Neural progenitor cell (in vitro differentiated cells): ENCODE results near the gene ATP11A. TPM values are rescaled to one million over a fixed set of nuclear protein-coding genes. Genes with fewer than 3 reads are reported as not detected.

ENCODE experiments used
- DNase-seq: peaks from one replicate; pipeline ENCODE4 v3.0.0-alpha.2; 2016; ENCODE audit warnings: low spot score
- H2AFZ ChIP-seq: fragments of 200-600 bp; sonication (generic); replicated peaks from 2 replicates; pipeline ENCODE4 v1.6.1; 2016; ENCODE audit warnings: antibody characterized with exemption
- H3F3A ChIP-seq: fragments of 200-600 bp; sonication (generic); 2 replicates; pipeline ENCODE4 v1.6.1; 2016; ENCODE audit warnings: antibody characterized with exemption, low read depth
- H3K27ac ChIP-seq: fragments of 200-600 bp; sonication (generic); 2 replicates; pipeline ENCODE4 v1.5.1; 2016; ENCODE audit warnings: mild to moderate bottlenecking
- H3K27me3 ChIP-seq: fragments of 200-600 bp; sonication (generic); 2 replicates; pipeline ENCODE4 v1.6.1; 2016; ENCODE audit warnings: mild to moderate bottlenecking, moderate library complexity
- H3K36me3 ChIP-seq: fragments of 200-600 bp; sonication (generic); 2 replicates; pipeline ENCODE4 v1.5.1; 2016
- H3K4me1 ChIP-seq: fragments of 200-600 bp; sonication (generic); 2 replicates; pipeline ENCODE4 v1.6.1; 2016; ENCODE audit warnings: mixed run types
- H3K4me2 ChIP-seq: fragments of 200-600 bp; sonication (generic); 2 replicates; pipeline ENCODE4 v1.6.1; 2016
- H3K4me3 ChIP-seq: fragments of 200-600 bp; sonication (generic); 2 replicates; pipeline ENCODE4 v1.5.1; 2016
- H3K79me2 ChIP-seq: fragments of 200-600 bp; sonication (generic); 2 replicates; pipeline ENCODE4 v1.6.1; 2016; ENCODE audit warnings: low read depth
- H3K9ac ChIP-seq: fragments of 200-600 bp; sonication (generic); 2 replicates; pipeline ENCODE4 v1.6.1; 2016
- H3K9me3 ChIP-seq: fragments of 200-600 bp; sonication (generic); 2 replicates; pipeline ENCODE4 v1.5.1; 2016; ENCODE audit warnings: low read depth
- H4K20me1 ChIP-seq: fragments of 200-600 bp; sonication (generic); 2 replicates; pipeline ENCODE4 v1.6.1; 2016; ENCODE audit warnings: low read depth
- H3K27ac Mint-ChIP-seq: 3 replicates; pipeline ENCODE4 v1.8.0; 2021; ENCODE audit warnings: mixed read lengths
- H3K27me3 Mint-ChIP-seq: 2 replicates; pipeline ENCODE4 v1.8.0; 2022; ENCODE audit warnings: low read depth, mild to moderate bottlenecking, inconsistent platforms, moderate library complexity, mixed read lengths; ENCODE audit not compliant: insufficient read depth
- H3K36me3 Mint-ChIP-seq: 3 replicates; pipeline ENCODE4 v1.8.0; 2021; ENCODE audit warnings: mixed read lengths
- H3K4me1 Mint-ChIP-seq: 3 replicates; pipeline ENCODE4 v1.8.0; 2021; ENCODE audit warnings: mixed read lengths
- H3K4me3 Mint-ChIP-seq: 3 replicates; pipeline ENCODE4 v1.8.0; 2021; ENCODE audit warnings: mild to moderate bottlenecking, moderate library complexity, mixed read lengths
- H3K9me3 Mint-ChIP-seq: 3 replicates; pipeline ENCODE4 v1.8.0; 2020; ENCODE audit warnings: mixed read lengths
- CTCF ChIP-seq: fragments of 200-600 bp; sonication (generic); IDR thresholded peaks from 2 replicates; pipeline ENCODE4 v1.5.1; 2017; ENCODE audit warnings: antibody characterized with exemption, mild to moderate bottlenecking
- EZH2 ChIP-seq: fragments of 200-600 bp; sonication (generic); IDR thresholded peaks from 2 replicates; pipeline ENCODE4 v1.6.1; 2017; ENCODE audit warnings: antibody characterized with exemption, mild to moderate bottlenecking, moderate library complexity
- EZH2phosphoT487 ChIP-seq: fragments of 200-600 bp; sonication (generic); IDR thresholded peaks from 2 replicates; pipeline ENCODE4 v1.6.1; 2017; ENCODE audit warnings: antibody characterized with exemption
- total RNA-seq: library from RNA; depleted of rRNA; stranded (reverse); fragments of >200 nt; gene quantifications from 2 replicates; pipeline ENCODE4 v1.2.3, GENCODE V29; 2015; ENCODE audit warnings: low replicate concordance

Gene ATP11A
- total RNA-seq, 1 donor from 2014 or later: 12.6 TPM

- peaks cover 4% of the 10 kb centered on the region for H3K4me1 ChIP-seq
- Mint-ChIP-seq H3K27ac (no peak overlapping the region), H3K4me3 (peak overlapping the region; percentile 33), H3K4me1 (peaks cover 4% of the 10 kb centered on the region), H3K9me3 (no peaks in the 10 kb centered on the region), H3K27me3 (peaks cover 8% of the 10 kb centered on the region), H3K36me3 (peaks cover 35% of the 10 kb centered on the region)
- H3K4me3 ChIP-seq: no peak overlapping the region
- H3K27ac ChIP-seq: no peak overlapping the region
- H3K9ac ChIP-seq: no peak overlapping the region
- H3F3A ChIP-seq: no peaks in the 10 kb centered on the region
- H3K27me3 ChIP-seq: no peaks in the 10 kb centered on the region
- TF ChIP-seq EZH2 (no peak), EZH2phosphoT487 (no peak)
- H4K20me1 ChIP-seq: no peaks in the 10 kb centered on the region
- no peaks in the 10 kb centered on the region for H3K79me2 ChIP-seq
- no peak overlapping the region for H2AFZ ChIP-seq
- no peak overlapping the region for H3K4me2 ChIP-seq
- DNase-seq: no peak
- H3K36me3 ChIP-seq: no peaks in the 10 kb centered on the region
- H3K9me3 ChIP-seq: no peaks in the 10 kb centered on the region
Measured at GRCh38 chr13:112837371-112838037, 147.7 kb downstream of the ATP11A start.

- Histone ChIP-seq H3F3A (no peaks in the 10 kb centered on the region), H3K79me2 (no peaks in the 10 kb centered on the region), H3K36me3 (no peaks in the 10 kb centered on the region), H3K27me3 (no peaks in the 10 kb centered on the region), H3K27ac (no peak overlapping the region), H3K9me3 (no peaks in the 10 kb centered on the region), H2AFZ (no peak overlapping the region), H3K4me1 (peaks cover 4% of the 10 kb centered on the region), H3K4me2 (no peak overlapping the region), H3K4me3 (no peak overlapping the region), H4K20me1 (no peaks in the 10 kb centered on the region), H3K9ac (no peak overlapping the region)
- Mint-ChIP-seq H3K4me3 (no peak overlapping the region), H3K36me3 (peaks cover 30% of the 10 kb centered on the region), H3K9me3 (no peaks in the 10 kb centered on the region), H3K4me1 (peaks cover 4% of the 10 kb centered on the region), H3K27ac (no peak overlapping the region), H3K27me3 (peaks cover 4% of the 10 kb centered on the region)
- no peak for TF ChIP-seq CTCF
- no peak for TF ChIP-seq EZH2phosphoT487
- TF ChIP-seq EZH2: no peak
- no peak for DNase-seq
Measured at GRCh38 chr13:112838038-112838841, 148.4 kb downstream of the ATP11A start.

GRCh38 chr13:112838842-112839117 lies 148.9 kb downstream of the ATP11A start:
- no peak overlapping the region for H3K27ac Mint-ChIP-seq
- no peak for DNase-seq
- Histone ChIP-seq H3F3A (no peaks in the 10 kb centered on the region), H3K27me3 (no peaks in the 10 kb centered on the region), H3K9me3 (no peaks in the 10 kb centered on the region), H4K20me1 (no peaks in the 10 kb centered on the region), H3K9ac (no peak overlapping the region), H3K4me1 (peaks cover 4% of the 10 kb centered on the region), H3K79me2 (no peaks in the 10 kb centered on the region), H3K4me3 (no peak overlapping the region), H3K4me2 (no peak overlapping the region), H2AFZ (no peak overlapping the region), H3K36me3 (no peaks in the 10 kb centered on the region), H3K27ac (no peak overlapping the region)
- no peak for TF ChIP-seq CTCF
- TF ChIP-seq EZH2: no peak
- TF ChIP-seq EZH2phosphoT487: no peak
- no peak overlapping the region for H3K4me3 Mint-ChIP-seq
- peaks cover 3% of the 10 kb centered on the region for H3K27me3 Mint-ChIP-seq
- H3K4me1 Mint-ChIP-seq: peaks cover 6% of the 10 kb centered on the region
- H3K9me3 Mint-ChIP-seq: no peaks in the 10 kb centered on the region
- peaks cover 31% of the 10 kb centered on the region for H3K36me3 Mint-ChIP-seq
